ENCODE data around the gene CFB.

The CFB gene

GRCh38 chr6:31948306-31948705 lies 2.4 kb downstream of the CFB start:
- in situ Hi-C loops (cut with MboI; ENCODE audit: low sequenced_read_pairs) = no loop called here

GRCh38 chr6:31948753-31949413 lies 3.0 kb downstream of the CFB start:
- in situ Hi-C loops (cut with MboI; ENCODE audit: low sequenced_read_pairs) = no loop called here

GRCh38 chr6:31949926-31950548 lies 4.1 kb downstream of the CFB start:
- in situ Hi-C loops (cut with MboI; ENCODE audit: low sequenced_read_pairs) = no loop called here

DNA sequence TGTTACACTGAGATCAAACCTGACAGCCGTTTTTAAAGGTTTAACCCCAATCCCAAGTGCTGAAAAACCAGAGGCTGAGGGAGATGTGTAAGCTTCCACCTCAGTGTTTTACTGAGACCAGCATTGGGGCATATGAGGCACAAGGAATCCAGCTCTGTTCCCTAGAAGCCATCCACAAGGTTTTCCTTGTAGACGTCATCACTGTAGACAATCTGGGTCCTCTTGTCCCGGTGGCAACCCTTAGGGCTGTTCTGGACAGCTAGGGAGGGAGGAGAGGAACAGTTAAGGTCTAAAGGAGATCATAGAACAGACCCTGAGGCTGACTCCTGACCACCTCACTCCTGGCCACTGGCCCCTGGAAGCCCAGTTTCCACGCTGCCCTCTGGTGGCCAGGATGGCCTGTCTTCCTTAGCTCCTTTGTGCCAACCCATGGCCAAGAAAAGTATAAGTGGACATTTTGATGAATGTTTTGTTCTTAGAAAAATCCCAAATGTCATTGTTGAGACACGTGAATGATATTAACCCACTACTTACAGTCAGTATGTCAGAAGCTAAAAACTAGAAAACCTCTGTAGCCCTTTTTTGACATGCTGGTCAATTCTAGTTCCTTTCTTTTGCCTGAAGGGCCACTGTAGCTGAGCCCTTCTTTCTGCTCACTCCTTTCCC lies 6.4 kb downstream of the CFB start:
- in situ Hi-C loops (cut with MboI; ENCODE audit: low sequenced_read_pairs) = no loop called here

DNA sequence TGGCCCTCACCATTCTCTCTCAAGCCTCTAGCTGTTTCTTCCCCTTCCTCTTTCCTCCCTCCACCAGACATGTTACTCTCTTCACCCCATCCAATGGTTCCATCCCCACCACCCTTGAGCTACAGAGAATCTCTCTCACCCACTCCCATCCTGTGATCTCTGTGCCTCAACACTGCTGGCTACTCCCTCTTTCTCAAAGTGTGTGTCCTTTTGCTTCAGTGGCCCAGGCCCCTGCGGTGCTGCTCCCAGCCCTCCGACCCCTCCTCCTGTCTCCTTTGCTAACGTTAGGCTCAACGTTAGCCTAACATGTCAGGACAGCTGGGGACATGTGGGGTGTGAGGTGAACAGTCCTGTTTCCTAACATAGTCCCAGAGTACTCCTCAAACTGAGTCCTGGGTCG lies 7.0 kb downstream of the CFB start:
- in situ Hi-C loops (cut with MboI; ENCODE audit: low sequenced_read_pairs) = no loop called here

DNA sequence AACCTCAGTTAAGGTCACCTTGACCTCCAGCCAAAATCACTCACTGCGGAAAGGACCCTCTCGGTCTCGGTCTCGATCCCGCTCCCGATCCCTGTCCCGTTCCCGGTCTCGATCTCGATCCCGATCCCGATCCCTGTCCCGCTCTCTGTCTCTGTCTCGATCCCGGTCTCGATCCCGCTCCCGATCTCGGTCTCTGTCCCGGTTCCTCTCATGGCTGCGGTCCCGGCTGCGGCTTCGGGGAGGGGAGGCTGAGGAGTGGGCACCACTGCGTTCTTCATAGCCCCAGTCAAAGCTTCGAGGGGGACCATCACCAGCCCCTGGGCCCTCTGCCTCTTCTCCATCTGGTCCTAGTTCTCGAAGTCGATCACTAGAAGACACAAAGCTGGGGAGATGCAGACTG lies 8.6 kb downstream of the CFB start:
- in situ Hi-C loops (cut with MboI; ENCODE audit: low sequenced_read_pairs) = no loop called here

- in situ Hi-C loops (cut with MboI; ENCODE audit: low sequenced_read_pairs) = no loop called here
These were observed 10.9 kb downstream of the CFB start for GRCh38 chr6:31956796-31957195.

- in situ Hi-C loops (cut with MboI; ENCODE audit: low sequenced_read_pairs) = no loop called here
These were observed 12.5 kb downstream of the CFB start for GRCh38 chr6:31958412-31958740.

DNA sequence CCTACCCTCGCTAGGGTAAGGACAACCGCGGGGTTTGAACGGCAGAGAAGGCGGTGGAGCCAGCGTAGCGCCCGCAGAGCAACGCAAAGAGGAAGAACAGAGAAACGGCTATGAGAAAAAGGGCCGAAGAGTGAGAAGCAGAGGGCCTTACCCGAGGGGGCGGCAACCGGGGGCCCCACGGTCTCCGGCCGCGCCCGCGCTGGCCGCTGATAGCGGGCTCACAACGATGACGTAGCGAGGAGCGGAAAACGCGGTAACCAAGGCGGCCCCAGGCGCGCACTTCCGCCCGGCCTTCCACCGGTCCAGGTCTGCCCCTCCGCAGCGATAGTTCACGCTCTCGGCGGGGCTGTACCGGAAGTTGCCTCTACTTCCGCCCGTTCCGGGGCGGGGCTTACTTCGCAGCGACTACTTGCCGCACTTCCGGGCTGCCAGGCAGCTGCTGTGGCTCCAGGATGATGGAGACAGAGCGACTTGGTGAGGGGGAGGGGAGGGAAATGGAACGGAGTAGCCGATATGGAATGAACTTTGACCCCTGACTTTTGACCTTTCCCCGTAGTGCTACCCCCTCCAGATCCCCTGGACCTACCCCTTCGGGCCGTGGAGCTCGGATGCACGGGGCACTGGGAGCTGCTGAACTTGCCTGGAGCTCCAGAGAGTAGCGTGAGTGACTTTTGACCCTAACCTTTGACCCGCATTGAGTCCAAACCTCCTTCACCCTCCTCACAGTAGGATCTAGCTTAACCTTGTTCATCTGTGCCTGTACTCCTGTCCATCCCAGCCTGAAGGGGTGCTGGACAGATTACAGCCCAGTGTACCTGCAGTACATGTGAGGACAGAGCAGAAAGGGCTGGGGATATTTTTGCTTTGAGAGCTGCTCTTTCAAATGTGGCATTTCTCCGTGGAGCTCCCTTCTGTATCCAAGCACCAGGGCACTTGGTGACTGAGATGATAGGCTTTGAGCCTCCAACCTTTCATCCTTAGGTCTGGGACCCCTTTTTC lies 13.1 kb downstream of the CFB start, which contains the start of the genes NELFE and SKIC2:
Gene NELFE, minus strand, starts transcription at position 231 of the 999 bp plus-strand sequence. CDS start 525 bp downstream, outside the sequence.
Gene SKIC2, plus strand, starts transcription at position 435 of the 999 bp plus-strand sequence. Its CDS starts 18 bp downstream, at position 453.
- in situ Hi-C loops (cut with MboI; ENCODE audit: low sequenced_read_pairs) = no loop called here

- in situ Hi-C loops (cut with MboI; ENCODE audit: low sequenced_read_pairs) = no loop called here
These were observed 15.7 kb downstream of the CFB start for GRCh38 chr6:31961616-31962015.

GRCh38 chr6:31963921-31964320 lies 18.0 kb downstream of the CFB start:
- in situ Hi-C loops (cut with MboI; ENCODE audit: low sequenced_read_pairs) = no loop called here

DNA sequence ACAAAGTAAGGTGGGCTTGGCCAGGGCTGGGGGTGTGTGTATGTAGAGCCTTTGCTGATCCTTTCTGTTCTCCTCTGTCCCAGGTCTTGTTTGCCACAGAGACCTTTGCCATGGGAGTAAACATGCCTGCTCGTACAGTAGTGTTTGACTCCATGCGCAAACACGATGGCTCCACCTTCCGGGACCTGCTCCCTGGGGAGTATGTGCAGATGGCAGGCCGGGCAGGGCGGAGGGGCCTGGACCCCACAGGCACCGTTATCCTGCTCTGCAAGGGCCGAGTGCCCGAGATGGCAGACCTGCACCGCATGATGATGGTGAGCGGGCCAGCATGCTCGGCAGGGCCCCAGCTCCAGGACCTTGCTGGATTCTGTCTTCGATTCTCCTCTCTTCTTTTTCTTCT lies 19.8 kb downstream of the CFB start:
- in situ Hi-C loops (cut with MboI; ENCODE audit: low sequenced_read_pairs) = no loop called here

DNA sequence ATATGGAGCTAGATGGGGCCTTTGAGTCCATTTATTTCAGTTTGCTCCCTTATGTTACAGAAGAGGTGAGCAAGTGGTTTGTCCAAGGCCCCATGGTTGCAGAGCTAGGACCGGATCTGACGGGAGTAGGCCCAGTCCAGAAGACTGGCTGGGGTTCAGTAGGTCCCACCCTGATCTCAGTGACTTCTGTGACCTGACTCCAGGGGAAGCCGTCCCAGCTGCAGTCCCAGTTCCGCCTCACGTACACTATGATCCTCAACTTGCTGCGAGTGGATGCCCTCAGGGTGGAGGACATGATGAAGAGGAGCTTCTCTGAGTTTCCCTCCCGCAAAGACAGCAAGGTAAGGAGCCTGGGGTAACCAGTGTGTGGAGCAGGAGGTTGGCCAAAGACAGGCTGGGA lies 20.6 kb downstream of the CFB start:
- in situ Hi-C loops (cut with MboI; ENCODE audit: low sequenced_read_pairs) = no loop called here

DNA sequence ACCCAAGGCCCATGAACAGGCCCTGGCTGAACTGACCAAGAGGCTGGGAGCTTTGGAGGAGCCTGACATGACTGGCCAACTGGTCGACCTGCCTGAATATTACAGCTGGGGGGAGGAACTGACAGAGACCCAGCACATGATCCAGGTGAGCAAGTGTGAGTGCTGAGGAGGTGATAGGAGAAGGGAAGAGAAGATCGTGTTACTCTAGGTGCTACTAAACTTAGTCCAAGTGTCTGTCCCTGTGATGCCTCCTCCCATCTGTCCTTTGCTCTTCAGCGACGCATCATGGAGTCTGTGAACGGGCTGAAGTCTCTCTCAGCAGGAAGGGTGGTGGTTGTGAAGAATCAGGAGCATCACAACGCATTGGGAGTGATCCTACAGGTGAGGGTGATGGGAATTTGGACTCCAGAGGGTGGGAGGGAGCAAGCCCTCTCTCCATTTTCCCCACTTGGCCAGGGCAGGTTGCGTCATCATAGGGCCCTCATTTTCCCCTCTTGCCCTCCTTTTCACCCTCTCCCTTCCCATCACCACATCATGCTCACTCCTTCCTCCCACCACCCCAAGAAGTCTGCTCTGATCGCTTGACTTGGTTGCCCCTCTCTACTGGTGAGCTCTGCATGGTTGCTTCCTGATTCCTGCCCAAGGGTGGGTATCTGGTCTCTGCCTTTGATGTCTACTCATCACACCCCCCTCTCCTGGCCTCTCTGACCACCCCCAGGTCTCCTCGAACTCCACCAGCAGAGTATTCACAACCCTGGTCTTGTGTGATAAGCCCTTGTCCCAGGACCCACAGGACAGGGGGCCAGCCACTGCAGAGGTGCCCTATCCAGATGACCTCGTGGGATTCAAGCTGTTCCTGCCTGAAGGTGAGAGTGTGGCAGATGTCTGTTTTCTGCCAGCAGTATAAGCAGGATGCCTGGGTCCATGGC lies 21.4 kb downstream of the CFB start:
- in situ Hi-C loops (cut with MboI; ENCODE audit: low sequenced_read_pairs) = no loop called here

DNA sequence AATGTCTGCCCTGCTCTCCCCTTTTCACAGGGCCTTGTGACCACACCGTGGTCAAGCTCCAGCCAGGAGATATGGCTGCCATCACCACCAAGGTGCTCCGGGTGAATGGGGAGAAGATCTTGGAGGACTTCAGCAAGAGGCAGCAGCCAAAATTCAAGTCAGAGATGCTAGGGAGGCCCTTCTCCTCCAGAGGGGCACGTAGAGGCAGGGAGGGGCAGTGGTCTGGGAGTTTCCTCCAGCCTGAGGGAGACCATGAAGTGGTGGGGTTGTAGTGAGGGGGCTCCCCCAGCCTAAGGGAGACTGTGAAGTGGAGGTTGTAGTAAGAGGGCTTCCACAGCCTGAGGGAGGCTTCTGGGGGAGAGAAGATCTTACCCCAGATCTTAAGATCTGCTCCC lies 22.0 kb downstream of the CFB start:
- in situ Hi-C loops (cut with MboI; ENCODE audit: low sequenced_read_pairs) = no loop called here

DNA sequence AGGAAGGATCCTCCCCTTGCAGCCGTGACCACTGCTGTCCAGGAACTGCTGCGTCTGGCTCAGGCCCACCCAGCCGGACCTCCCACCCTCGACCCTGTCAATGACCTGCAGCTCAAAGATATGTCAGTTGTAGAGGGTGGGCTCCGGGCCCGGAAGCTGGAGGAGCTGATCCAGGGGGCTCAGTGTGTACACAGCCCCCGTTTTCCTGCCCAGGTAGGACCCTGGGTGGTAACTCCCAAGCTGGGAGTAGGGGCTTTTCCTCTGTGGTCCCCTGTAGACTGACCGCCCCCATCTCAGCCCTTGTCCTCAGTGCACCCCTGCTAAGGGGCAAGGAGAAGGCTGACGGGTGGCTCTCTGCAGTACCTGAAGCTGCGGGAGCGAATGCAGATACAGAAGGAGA lies 22.4 kb downstream of the CFB start:
- in situ Hi-C loops (cut with MboI; ENCODE audit: low sequenced_read_pairs) = no loop called here

- in situ Hi-C loops (cut with MboI; ENCODE audit: low sequenced_read_pairs) = no loop called here
These were observed 23.2 kb downstream of the CFB start for GRCh38 chr6:31968791-31969711.

DNA sequence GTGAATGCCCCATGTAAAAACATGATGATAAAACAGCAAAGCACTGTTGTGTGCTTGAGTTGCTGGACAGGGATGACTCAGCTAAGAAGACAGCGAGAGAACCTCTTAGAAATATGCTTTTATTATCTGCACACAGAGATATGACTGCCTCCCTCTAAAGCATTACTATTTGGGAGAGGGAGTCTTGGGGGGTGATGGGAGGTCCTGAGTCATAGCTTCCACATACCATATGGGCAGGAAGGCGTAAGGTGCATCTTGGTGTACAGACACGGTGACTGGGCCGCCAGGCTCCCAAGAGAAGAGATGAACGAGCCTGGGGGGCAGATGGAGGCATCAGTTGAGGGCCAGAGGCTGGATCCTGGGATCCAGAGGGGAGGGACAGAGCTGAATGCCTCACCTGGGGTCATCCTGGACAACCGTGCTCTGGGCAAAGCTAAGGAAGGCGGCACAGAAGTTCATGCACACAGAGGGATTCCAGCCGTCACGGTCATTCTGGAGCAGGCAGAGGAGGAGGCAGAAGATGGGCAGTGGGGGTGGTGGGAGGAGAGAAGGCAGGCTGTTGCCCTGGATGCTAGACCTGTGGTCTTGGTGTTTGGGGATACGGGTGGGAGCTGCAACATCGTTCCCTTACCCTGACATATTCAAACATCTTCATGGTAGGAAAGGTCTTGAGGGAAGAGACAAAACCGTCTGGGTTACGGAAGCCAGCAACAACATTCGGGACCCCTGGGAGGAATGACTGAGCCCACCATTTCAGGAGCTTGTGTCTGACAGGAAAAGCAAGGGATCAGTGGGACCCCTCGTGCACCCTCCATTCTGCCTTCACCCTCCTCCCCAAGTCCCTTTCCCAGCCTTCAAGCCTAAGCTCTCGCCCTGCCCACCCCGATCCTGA lies 24.1 kb downstream of the CFB start:
- in situ Hi-C loops (cut with MboI; ENCODE audit: low sequenced_read_pairs) = no loop called here
